ENCODE data around the gene SPEN.

SPEN gene

GRCh38 chr1:15856888-15857287 lies 9.4 kb downstream of the SPEN start:
- H3K27ac ChIP-seq = peak overlapping the region; percentile 54
- TF ChIP-seq ZFX (IDR thresholded peaks at IDR 0.05; ENCODE audit: borderline replicate concordance) = no peak
- no peak for TF ChIP-seq CTCF (IDR thresholded peaks at IDR 0.05)

- no peak for TF ChIP-seq ZFX (IDR thresholded peaks at IDR 0.05; ENCODE audit: borderline replicate concordance)
- TF ChIP-seq CTCF (IDR thresholded peaks at IDR 0.05) = no peak
- peak overlapping the region; percentile 54 for H3K27ac ChIP-seq
Measured at GRCh38 chr1:15858069-15858670, 10.7 kb downstream of the SPEN start.

DNA sequence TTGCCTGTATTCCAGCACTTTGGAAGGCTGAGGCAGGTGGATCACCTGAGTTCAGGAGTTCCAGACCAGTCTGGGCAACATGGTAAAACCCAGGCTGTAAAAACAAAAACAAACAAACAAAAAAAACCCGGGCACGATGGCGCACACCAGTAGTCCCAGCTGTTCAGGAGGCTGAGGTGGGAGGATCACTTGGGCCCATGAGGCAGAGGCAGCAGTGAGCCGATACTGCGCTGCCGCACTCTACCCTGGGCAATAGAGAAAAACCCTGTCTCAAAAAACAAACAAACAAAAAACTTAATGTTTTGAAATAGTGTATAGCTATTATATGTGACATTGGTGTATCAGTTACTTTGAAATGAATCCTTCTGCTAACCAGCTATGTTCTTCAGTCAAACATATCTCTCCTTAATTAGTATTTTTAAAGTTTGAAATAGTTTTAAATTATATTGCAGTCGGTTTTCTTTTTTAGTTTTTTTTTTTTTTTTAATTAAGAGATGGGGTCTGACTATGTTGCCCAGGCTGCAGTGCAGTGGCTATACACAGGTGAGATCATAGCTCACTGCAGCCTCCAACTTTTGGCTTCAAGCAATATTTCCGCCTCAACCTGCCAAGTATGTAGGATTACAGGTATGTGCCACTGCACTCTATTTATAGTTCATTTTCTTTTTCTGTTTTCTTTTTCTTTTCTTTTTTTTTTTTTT lies 11.3 kb downstream of the SPEN start:
- TF ChIP-seq CTCF (IDR thresholded peaks at IDR 0.05) = no peak
- no peak for TF ChIP-seq ZFX (IDR thresholded peaks at IDR 0.05; ENCODE audit: borderline replicate concordance)
- peak overlapping the region; percentile 54 for H3K27ac ChIP-seq

- no peak for TF ChIP-seq CTCF (IDR thresholded peaks at IDR 0.05)
- no peak for TF ChIP-seq ZFX (IDR thresholded peaks at IDR 0.05; ENCODE audit: borderline replicate concordance)
- H3K27ac ChIP-seq = no peak overlapping the region
Measured at GRCh38 chr1:15863156-15863901, 15.8 kb downstream of the SPEN start.

DNA sequence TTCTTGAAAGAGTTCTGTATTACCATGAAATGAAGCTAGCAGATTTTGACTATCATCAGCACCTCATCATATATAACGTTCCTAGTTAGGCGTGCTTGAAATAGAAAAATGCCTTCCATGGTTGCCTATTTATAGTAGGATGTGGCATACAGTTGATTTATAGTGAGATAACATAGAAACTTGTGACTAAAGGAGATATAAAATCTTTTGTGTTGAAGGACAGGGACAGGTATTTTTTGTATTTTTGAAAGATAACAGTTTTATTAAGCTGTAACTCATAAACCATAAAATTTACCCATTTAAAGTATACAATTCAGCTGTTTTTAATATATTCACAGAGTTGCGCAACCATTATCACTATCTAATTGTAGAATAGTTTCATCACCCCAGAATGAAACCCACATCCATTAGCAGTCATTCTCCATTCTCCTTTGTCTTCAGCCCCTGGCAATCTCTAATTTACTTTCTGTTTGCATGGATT lies 19.3 kb downstream of the SPEN start:
- TF ChIP-seq CTCF (IDR thresholded peaks at IDR 0.05) (no peak), ZFX (IDR thresholded peaks at IDR 0.05; ENCODE audit: borderline replicate concordance) (no peak)

GRCh38 chr1:15867288-15867687 lies 19.8 kb downstream of the SPEN start:
- H3K27ac ChIP-seq = no peak overlapping the region
- TF ChIP-seq ZFX (IDR thresholded peaks at IDR 0.05; ENCODE audit: borderline replicate concordance) (no peak), CTCF (IDR thresholded peaks at IDR 0.05) (no peak)

More for the DNA sequence above, 19.3 kb downstream of the SPEN start:
- H3K27ac ChIP-seq = no peak overlapping the region

Data from 22Rv1 (cell line).